Measurements from ENCODE around the gene SYNGR2.

SYNGR2 gene

DNA sequence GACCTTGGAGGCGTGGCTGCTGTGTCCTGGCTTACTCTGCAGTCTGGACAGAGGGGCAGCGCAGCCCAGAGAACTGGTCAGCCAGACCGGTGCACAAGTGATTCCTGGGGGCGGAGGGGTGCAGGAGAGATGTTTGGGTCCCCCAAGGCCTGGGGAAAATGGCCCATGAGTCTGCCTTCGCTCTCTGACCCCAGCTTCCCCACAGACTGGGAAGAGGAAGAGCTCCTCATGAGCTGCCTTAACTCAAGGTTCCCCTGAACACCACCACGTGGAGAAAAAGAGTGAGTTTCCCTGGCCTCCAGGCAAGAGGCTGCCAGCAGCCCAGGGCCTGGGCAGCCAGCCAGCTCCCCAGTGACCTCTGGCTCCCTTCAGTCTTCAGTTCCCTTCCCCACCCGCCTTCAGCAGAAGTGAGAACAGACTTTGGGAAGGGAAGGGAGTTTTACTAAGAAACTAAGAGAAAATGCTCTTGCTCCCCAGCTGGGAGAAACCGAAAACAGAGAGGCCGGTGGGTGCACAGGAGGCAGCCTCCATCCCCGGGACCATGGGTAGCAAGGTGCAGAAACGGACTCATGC lies 24.1 kb upstream of the SYNGR2 start:
- peak; percentile 83 for DNase-seq

DNA sequence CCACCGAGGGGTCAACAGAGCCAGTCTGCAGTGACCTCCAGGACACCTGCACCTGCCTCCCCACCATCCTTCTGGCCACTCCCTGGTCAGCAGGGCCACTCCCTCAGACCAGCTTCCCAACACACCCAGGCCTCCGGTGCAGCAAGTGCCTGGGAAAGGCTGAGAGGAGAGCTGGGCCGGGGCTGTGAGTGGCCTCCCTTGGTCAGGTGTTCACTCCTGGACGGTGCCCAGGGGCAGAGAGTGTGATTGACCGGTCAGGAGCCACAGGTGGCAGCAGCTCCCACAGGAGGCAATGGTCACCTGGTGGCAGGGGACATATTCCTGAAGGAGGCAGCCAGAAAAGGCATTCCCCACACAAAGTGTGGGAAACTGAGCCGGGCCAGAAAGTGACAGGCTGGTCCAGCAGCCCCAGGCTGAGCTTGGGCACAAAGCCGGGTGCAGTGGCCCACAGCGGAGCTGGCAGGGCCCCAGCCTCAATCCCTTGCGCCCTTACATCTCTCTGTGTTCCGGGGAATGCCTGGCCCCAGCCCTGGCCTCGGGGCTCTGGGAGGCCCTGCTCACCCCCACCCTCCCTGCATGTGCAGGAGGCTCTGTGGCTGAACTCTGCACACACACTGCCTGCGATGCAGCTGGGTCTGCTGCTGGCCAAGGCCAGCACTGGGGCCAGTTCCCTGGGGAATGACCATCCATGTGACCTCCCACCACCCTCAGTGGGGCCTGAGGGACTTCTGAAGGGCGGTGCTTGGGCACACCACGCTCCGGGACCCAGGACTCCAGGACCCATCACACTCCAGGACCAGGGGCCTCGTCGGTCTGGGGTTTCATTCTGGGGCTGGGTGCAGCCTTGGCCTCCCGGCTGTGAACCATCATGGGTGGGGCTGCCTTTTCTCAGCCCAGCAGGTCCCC lies 23.4 kb upstream of the SYNGR2 start:
- no peak for DNase-seq

DNA sequence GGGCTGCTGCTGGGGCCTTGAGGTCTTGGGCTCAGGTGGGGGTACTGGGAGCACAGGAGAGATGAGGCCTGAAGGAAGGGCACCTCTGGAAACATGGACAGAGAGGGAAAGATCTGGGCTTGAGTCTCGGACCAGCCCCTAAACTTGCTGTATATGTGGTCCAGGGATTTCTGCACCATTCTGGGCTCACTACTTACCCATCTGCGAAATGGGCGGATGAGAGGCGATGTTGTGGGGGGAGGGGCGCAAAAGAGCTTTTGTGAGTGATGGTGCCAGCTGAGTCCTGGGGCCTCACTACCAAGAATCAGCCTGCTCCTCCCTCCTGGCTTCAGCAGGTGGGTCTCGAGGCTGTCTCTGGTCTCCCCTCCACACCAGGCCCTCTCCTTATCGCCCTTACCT lies 21.9 kb upstream of the SYNGR2 start:
- DNase-seq = no peak

DNA sequence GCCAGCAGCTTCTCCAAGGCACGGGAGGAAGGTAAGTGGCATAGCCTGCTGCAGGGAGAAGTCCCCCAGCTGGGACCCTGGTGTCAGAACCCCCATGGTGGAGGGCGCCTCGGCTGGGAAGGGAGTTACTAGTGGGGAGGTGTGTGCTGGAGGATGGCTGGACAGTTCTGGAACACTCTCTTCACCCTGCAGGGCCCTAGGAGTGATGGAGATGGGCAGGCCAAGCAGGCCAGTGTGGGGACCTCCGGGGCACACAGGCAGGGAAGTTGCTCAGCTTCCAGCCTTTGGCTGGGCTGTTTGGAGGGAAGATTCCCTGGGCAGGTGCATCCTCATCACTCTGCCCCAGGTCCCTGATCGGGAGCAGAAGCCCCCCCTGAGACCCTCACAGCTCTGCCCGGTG lies 21.5 kb upstream of the SYNGR2 start:
- no peak for DNase-seq

DNA sequence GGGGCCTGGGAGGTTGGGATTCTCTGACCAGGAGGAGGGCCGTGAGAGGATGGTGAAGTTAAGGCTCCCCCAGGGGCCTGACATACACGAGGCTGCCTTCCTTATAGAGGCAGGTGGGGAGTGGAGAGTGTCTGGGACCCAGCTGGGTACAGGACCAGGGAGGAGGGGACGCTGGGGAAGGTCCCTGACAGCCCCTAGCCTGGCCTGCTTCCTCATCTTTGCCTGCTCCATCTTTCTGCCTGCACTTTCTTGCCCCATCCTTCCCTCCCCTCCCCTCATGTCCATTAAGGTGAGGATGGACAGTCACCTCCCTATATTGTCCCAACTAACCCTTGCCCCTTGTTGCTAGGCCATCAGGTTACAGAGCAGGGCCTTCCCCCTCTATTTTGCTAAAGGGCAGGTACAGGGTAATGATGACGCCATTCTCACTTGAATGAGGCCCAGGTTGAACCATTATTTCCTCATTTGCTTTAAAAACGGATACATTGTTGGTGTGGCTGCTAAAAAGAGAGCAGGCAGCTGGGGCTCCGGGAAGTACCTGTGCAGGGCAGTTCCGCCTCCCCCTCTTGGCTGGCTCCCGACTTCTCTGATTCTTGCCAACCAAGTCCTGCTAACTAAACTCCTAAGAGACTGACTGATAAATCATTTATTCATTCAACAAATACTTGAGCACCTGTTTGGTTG lies 20.9 kb upstream of the SYNGR2 start:
- no peak for DNase-seq

DNA sequence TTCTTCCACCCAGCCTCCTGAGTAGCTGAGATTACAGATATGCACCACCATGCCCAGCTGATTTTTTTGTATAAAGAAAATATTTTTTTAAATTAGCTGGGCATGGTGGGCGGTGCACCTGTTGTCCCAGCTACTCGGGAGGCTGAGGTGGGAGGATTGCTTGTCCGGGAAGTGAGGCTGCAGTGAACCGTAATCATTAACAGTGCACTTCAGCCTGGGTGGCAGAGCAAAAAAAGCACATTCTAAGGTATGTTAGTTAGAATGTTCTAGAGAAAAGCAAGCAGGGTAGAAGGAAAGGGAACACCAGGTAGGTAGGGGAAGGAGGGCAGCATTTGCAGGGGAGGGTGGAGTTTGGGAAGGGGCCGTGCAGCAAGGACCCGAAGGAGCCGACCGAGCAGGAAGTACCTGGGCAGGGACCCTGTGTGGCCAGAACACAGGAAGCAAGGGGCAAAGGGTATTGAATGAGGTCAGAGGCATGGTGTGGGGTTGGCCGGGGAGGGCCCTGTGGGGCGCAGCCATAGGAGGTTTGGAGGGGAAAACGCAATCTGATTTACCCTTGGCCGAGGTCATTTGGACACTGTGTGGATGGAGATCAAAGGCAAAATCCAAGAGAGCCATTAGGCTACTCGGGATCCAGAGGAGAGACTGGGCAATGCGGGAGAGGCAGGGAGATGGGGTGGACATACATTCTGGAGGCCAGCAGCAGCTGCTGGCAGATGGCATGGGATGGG lies 19.9 kb upstream of the SYNGR2 start:
- no peak for DNase-seq

DNA sequence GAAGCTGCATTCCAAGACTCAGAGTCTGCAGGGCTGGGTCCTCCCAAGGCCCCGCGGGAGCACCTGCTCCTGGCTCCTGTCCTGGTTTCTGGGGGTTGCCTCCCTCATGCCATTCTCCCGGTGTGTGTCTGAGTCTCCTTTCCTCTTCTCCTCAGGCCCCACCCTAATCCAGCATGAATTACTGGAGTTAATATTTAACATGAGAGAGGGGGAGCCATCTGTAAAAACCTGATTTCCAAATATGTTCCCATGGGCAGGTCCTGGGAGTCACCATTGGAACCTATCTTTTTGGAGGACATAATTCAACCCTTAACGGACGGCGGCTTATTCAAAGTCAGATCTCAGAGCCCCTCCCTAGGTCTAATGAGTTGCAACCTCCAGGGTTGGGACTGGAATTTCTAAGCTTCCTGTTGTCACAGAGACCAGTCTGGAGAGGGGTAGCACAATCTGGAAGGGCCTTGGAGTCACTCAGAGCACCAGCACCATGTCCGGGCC lies 16.8 kb upstream of the SYNGR2 start:
- peak; percentile 57 for DNase-seq

DNA sequence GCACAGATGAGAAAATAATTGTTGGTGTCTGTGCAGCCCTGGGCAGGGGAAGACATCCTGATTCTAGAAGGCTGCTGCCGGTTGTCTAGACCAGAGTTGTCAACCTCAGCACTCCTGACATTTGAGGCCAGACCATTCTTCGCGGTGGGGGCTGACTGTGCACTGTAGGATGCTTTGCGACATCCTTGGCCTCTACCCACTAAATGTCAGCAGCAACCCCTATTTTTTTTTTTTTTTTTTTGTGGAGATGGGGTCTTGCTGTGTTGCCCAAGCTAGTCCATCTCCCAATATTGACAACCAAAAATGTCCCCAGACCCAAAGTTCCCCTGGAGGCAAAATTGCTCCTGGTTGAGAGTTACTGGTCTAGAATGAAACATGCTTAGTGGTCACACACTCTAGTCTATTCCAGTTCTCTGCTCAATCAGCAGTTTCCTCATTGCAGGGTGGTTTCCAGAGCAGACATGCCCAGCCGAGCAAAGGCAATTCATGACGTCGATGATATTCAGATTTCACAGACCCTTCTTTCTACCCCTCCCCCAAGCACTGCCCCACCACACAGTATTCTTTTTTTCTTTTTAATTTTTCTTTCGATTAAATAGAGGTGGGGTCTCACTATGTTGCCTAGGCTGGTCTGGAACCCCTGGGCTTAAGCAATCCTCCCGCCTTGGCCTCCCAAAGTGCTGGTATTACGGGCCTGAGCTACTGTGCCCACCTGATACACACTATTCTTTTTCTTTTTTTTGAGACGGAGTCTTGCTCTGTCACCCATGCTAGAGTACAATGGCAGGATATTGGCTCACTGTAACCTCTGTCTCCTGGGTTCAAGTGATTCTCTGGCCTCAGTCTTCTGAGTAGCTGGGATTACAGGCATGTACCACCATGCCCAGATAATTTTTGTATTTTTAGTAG lies 13.2 kb upstream of the SYNGR2 start:
- DNase-seq = no peak

DNA sequence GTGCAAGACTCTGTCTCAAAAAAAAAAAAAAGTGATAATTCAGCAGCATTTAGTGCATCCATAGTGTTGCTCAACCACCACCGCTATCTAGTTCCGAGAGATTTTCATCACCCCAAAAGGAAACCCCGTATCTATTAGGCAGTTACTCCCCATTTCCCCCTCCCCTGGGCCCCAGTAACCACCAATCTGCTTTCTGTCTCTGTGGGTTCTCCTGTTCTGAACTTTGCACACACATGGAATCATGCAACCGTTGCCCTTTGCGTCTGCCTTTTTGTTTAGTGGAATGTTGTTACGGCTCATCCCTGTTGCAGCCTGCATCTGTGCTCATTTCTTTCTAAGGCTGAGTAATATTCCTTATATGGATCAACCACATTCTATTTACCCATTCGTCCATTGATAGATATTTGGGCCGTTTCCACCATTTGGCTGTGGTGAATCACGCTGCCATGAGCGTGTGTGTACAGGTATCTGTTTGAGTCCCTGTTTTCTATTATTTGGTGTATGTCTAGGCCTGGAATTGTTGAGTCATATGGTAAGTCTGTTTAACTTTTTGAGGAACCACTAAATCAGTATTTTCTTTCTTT lies 8.7 kb upstream of the SYNGR2 start:
- no peak for DNase-seq

DNA sequence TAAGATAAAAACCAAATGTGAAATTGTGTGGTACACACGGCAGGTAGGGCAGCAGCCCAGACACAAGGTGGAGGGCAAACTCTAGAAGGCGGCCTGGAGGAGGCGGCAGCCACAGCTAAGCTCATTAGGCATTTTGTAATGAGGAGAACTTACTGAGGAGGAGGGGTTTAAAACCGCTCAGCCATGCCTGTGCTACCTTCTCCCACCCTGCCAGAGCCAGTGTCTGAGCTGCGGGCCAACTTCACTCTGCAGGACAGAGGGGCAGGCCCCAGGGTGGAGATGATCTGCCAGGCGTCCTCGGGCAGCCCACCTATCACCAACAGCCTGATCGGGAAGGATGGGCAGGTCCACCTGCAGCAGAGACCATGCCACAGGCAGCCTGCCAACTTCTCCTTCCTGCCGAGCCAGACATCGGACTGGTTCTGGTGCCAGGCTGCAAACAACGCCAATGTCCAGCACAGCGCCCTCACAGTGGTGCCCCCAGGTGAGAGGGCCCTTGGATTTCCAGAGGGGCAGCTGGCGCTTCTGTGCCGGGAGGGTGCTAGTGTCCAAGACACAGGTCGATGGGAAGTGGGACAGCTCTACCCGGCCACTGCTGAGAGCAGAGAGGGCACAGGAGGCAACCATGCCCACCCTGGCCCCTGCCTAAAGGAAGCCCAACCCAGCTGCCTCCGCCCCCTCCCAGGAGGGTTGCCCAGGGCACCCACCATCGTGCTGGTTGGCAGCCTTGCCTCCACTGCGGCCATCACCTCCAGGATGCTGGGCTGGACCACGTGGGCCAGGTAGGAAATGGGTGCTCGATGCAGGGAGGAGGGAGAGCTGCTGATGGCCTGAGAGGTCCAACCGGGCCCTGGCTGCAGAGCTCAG lies 4.3 kb upstream of the SYNGR2 start:
- no peak for DNase-seq

DNA sequence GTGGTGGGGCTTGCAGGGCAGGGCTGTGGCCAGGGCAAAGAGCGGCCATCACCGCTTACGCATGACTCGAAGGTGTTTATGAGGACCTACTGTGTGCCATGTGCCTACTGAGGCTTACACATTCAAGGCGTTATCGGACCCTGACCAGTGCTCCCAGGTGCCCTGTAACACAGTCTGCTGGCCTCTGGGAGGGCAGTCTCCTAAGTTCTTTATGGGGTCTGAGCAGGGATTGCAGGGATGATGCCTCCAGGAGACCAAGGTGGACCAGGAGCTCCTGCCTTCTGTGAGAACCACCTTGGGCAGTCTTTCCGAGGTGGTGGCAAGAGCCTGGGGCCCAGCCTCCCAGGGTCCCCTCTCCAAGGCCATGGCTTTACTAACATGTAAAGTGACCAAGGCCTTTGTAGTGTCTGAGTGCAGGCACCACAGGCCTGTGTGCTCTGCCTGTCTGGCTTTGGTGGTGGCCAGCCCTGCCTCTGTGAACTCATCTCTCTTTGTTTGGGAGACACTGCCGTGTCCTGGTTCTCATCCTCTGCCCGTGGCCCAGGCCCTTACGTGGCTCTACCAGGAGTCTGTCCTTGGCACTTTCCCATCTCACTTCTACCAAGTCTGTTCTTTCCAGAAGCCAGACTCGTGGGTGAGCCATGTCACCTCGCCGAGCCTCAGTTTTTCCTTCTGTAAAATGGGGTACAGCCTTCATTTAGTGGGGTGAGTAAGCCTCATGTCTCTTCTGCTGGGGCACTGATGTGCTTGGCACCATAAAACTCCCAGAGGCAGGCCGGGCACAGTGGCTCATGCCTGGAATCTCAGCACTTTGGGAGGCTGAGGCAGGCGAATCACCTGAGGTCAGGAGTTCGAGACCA lies 3.4 kb upstream of the SYNGR2 start:
- no peak for DNase-seq

DNA sequence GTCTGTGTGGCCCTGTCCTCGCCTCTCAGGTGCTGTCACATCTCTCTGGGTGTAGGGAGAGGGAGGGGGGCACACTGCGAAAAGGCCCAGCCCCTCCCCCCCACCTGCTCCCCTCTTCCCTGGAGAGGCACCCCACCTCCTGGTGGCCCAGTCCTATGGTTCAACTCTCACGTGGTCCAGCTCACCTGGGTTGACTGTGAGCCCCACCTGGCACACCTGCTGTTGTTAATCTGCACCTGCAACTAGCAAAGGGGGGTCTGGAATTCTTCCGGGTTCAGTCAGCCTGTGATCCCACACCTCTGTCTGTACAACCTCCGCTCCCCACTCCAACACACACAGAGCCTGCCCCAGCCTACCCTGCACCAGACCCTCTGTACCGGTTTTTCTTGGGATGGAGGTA lies 2.0 kb upstream of the SYNGR2 start:
- no peak for DNase-seq

DNA sequence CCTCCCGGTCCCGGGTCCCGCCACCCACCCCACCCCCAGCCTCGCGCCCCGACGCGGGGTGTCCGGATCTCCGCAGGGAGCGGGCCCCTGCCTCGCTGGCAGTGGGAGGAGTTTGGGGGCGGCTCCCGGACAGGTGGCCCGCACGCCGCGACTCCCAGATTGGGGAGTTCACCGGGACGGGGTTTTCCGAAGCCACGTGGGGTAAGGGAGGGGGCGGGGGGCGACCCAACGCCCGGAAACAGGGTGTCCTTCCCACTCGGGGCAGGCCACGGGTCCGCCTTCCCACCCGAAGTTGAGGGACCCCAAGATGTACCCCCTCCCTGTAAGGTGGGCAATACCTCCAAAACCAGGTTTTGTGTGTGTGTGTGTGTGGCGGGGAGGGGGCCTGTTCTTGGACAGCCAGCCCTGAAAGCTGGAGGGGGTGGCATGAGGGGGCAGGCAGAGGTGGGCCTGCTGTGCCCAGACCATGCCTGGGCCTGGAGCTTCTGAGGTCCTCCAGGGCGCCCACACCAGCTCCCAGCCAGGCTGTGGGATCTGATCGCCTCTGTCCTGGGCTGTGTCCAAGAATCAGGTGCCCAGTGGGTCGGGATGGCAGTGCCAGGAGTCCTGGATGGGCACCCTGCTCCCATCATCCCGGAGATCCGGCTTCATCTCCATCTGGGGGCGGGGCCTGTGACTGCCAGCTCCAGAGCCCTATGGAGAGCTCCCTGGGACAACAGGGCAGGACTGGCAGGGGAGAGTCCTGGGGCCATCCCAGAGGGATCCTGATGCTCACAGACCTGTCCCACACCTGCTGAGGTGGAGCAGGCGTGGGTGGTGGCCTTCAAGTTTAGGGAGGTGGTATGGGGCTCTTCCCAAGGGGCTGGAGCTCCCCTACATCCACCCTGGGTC lies 767 bp downstream of the SYNGR2 start:
- DNase-seq = peak; percentile 79

DNA sequence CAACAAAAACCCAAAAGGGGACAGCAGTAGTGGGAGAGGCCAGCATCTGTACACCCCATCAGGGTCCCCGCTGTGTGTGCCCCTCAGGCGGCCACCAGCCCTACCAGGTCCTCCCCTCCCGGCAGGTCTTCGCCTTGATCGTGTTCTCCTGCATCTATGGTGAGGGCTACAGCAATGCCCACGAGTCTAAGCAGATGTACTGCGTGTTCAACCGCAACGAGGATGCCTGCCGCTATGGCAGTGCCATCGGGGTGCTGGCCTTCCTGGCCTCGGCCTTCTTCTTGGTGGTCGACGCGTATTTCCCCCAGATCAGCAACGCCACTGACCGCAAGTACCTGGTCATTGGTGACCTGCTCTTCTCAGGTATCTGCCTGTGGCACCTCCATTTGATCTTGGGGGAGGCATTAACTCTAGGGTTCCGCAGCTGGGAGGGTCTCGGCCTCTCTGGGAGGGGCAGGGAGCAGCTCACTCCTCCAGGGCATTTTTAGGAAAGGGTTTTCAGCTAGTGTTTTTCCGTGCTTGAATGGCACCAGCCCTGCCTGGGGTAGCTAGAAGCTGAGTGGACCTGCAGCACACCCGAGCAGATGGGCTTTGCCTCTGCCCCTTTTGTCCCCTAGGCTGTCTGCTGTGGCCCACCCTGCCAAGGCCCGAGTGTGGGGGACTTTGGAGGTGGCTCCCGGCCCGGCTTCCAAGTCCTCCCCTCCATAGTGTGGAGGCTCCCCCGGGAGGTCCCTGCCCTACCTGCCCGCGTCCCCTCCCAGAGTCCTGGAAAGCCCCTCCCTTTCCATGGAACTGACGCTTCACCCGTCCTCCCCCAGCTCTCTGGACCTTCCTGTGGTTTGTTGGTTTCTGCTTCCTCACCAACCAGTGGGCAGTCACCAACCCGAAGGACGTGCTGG lies 2.6 kb downstream of the SYNGR2 start:
- no peak for DNase-seq

DNA sequence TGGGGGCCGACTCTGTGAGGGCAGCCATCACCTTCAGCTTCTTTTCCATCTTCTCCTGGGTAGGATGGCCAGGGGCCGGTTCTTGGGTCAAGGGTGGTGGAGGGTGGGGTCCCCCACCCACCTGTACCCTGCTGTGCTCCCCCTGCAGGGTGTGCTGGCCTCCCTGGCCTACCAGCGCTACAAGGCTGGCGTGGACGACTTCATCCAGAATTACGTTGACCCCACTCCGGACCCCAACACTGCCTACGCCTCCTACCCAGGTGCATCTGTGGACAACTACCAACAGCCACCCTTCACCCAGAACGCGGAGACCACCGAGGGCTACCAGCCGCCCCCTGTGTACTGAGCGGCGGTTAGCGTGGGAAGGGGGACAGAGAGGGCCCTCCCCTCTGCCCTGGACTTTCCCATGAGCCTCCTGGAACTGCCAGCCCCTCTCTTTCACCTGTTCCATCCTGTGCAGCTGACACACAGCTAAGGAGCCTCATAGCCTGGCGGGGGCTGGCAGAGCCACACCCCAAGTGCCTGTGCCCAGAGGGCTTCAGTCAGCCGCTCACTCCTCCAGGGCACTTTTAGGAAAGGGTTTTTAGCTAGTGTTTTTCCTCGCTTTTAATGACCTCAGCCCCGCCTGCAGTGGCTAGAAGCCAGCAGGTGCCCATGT lies 3.3 kb downstream of the SYNGR2 start:
- DNase-seq = peak; percentile 12

DNA sequence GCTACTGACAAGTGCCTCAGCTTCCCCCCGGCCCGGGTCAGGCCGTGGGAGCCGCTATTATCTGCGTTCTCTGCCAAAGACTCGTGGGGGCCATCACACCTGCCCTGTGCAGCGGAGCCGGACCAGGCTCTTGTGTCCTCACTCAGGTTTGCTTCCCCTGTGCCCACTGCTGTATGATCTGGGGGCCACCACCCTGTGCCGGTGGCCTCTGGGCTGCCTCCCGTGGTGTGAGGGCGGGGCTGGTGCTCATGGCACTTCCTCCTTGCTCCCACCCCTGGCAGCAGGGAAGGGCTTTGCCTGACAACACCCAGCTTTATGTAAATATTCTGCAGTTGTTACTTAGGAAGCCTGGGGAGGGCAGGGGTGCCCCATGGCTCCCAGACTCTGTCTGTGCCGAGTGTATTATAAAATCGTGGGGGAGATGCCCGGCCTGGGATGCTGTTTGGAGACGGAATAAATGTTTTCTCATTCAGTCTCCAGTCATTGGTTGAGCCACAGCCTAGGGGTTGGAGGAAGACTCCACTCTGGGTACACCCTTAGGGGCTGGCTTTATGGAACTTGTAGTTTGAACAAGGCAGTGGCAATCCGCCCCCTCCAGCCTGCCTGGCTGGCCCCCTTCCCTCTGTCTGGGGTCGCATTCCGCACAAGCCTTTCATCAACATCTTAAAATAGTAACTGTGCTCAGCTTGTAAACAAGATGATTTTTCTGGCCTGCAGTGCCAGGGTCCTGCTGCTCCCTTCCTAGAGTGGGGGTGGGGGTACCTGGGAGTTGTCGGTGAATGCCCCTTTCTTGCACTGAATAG lies 4.1 kb downstream of the SYNGR2 start:
- peak; percentile 40 for DNase-seq

Measured in NCI-H226 (cell line).